ENCODE results near the gene SMAD1.

The SMAD1 gene

GRCh38 chr4:145539671-145540070, 58.0 kb downstream of the SMAD1 start:
- TF ChIP-seq POLR2A (IDR thresholded peaks at IDR 0.05; ENCODE audit: extremely low read depth, insufficient read length) (no peak), MYC (IDR thresholded peaks at IDR 0.05; ENCODE audit: low read depth, low read length) (no peak), CTCF (IDR thresholded peaks at IDR 0.05; ENCODE audit: low read depth, low read length) (no peak), MAX (IDR thresholded peaks at IDR 0.05; ENCODE audit: low read depth, low read length) (no peak)
- no peak for DNase-seq (ENCODE audit: low read depth)
- H3K4me3 ChIP-seq (ENCODE audit: low read depth, low read length): no peak overlapping the region

GRCh38 chr4:145540235-145540634, 58.6 kb downstream of the SMAD1 start:
- TF ChIP-seq POLR2A (IDR thresholded peaks at IDR 0.05; ENCODE audit: extremely low read depth, insufficient read length) (no peak), CTCF (IDR thresholded peaks at IDR 0.05; ENCODE audit: low read depth, low read length) (no peak), MAX (IDR thresholded peaks at IDR 0.05; ENCODE audit: low read depth, low read length) (no peak), MYC (IDR thresholded peaks at IDR 0.05; ENCODE audit: low read depth, low read length) (no peak)
- DNase-seq (ENCODE audit: low read depth): no peak
- H3K4me3 ChIP-seq (ENCODE audit: low read depth, low read length): no peak overlapping the region

- no peak overlapping the region for H3K4me3 ChIP-seq (ENCODE audit: low read depth, low read length)
- no peak for DNase-seq (ENCODE audit: low read depth)
- TF ChIP-seq MYC (IDR thresholded peaks at IDR 0.05; ENCODE audit: low read depth, low read length) (no peak), POLR2A (IDR thresholded peaks at IDR 0.05; ENCODE audit: extremely low read depth, insufficient read length) (no peak), CTCF (IDR thresholded peaks at IDR 0.05; ENCODE audit: low read depth, low read length) (no peak), MAX (IDR thresholded peaks at IDR 0.05; ENCODE audit: low read depth, low read length) (no peak)
Observed at GRCh38 chr4:145541346-145541745, 59.7 kb downstream of the SMAD1 start.

- TF ChIP-seq MYC (IDR thresholded peaks at IDR 0.05; ENCODE audit: low read depth, low read length) (no peak), POLR2A (IDR thresholded peaks at IDR 0.05; ENCODE audit: extremely low read depth, insufficient read length) (no peak), CTCF (IDR thresholded peaks at IDR 0.05; ENCODE audit: low read depth, low read length) (no peak), MAX (IDR thresholded peaks at IDR 0.05; ENCODE audit: low read depth, low read length) (no peak)
- H3K4me3 ChIP-seq (ENCODE audit: low read depth, low read length): no peak overlapping the region
- no peak for DNase-seq (ENCODE audit: low read depth)
Observed at GRCh38 chr4:145545031-145545430, 63.4 kb downstream of the SMAD1 start.

- H3K4me3 ChIP-seq (ENCODE audit: low read depth, low read length): no peak overlapping the region
- no peak for DNase-seq (ENCODE audit: low read depth)
- TF ChIP-seq CTCF (IDR thresholded peaks at IDR 0.05; ENCODE audit: low read depth, low read length) (no peak), POLR2A (IDR thresholded peaks at IDR 0.05; ENCODE audit: extremely low read depth, insufficient read length) (no peak), MAX (IDR thresholded peaks at IDR 0.05; ENCODE audit: low read depth, low read length) (no peak), MYC (IDR thresholded peaks at IDR 0.05; ENCODE audit: low read depth, low read length) (no peak)
Observed at GRCh38 chr4:145545538-145546174, 64.0 kb downstream of the SMAD1 start.
